Measurements from ENCODE around the gene ZRANB1.

The ZRANB1 gene

DNA sequence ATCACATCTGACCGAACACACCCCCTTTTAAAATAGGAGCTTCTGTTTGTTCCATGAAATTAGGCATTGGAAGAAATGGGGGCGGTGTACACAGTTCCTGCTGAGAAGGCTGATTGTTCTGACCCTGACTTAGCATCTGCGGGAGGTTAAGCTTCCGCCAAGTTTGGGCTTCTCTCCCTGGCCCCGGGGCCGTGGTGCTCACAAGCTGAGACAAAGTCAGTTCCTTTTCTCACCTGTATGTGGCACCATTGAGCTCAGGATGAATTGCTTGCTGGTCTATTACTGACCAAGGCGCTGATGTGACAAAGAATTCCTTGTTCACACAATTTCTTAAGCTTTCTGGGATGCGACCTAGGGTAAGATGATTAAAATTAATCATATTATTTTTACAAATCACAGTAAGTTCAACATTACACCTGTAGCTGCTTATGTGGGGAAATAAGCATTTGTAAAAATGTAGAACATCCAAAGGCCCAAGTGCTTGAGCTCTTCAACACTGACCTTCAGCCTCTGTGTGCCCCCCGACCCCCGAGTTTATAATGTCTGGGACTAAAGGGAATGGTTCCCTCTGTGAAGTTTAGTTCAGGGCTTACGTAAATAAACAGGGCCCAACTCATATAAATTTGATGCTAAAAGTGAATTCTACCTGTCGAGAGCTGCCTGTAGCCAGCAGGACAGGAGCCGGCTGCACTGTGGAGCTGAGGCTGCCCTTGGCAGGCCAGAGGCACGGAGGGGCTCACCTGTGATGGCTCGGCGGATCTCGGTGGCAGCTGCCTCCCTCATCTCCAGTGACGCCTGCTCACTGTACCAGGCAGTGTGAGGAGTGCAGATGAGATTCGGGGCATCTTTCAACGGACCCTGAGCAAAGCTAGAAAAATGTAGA, 50.8 kb downstream of the ZRANB1 start:
- peak; percentile 65 for DNase-seq (ENCODE audit: low read depth)
- TF ChIP-seq MYC (IDR thresholded peaks at IDR 0.05; ENCODE audit: low read depth, low read length) (no peak), POLR2A (IDR thresholded peaks at IDR 0.05; ENCODE audit: extremely low read depth, insufficient read length) (no peak)
- TF ChIP-seq, protein P1, sequence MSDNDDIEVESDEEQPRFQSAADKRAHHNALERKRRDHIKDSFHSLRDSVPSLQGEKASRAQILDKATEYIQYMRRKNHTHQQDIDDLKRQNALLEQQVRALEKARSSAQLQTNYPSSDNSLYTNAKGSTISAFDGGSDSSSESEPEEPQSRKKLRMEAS (IDR thresholded peaks at IDR 0.05; ENCODE audit: low read depth, low read length) = no peak
- TF ChIP-seq, protein P2, sequence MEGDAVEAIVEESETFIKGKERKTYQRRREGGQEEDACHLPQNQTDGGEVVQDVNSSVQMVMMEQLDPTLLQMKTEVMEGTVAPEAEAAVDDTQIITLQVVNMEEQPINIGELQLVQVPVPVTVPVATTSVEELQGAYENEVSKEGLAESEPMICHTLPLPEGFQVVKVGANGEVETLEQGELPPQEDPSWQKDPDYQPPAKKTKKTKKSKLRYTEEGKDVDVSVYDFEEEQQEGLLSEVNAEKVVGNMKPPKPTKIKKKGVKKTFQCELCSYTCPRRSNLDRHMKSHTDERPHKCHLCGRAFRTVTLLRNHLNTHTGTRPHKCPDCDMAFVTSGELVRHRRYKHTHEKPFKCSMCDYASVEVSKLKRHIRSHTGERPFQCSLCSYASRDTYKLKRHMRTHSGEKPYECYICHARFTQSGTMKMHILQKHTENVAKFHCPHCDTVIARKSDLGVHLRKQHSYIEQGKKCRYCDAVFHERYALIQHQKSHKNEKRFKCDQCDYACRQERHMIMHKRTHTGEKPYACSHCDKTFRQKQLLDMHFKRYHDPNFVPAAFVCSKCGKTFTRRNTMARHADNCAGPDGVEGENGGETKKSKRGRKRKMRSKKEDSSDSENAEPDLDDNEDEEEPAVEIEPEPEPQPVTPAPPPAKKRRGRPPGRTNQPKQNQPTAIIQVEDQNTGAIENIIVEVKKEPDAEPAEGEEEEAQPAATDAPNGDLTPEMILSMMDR (IDR thresholded peaks at IDR 0.05; ENCODE audit: low read depth, low read length) = peak; percentile 49

DNA sequence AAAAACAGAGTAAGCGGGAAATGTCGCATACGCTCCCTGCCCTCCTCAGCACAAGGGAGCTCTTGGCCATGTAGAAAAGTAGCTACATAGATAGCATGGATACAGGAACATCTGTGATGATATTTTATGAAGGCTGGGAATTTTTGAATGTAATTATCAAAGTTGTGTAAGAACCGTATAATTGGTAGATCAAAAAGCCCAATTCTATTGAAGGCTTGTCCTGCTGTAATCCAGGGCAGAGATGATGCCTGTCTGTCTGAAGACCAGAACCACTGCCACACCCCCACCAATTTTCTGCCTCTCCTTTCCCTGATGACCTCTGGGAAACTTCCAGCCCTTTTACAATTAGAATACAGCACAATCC, 51.4 kb downstream of the ZRANB1 start:
- DNase-seq (ENCODE audit: low read depth) = no peak
- H3K4me3 ChIP-seq (ENCODE audit: low read depth, low read length) = no peak overlapping the region
- TF ChIP-seq MYC (IDR thresholded peaks at IDR 0.05; ENCODE audit: low read depth, low read length) (no peak), POLR2A (IDR thresholded peaks at IDR 0.05; ENCODE audit: extremely low read depth, insufficient read length) (no peak)
- TF ChIP-seq, protein P1 (IDR thresholded peaks at IDR 0.05; ENCODE audit: low read depth, low read length) = no peak
- TF ChIP-seq, protein P2 (IDR thresholded peaks at IDR 0.05; ENCODE audit: low read depth, low read length) = no peak

More for the DNA sequence above, 50.8 kb downstream of the ZRANB1 start:
- no peak overlapping the region for H3K4me3 ChIP-seq (ENCODE audit: low read depth, low read length)

DNA sequence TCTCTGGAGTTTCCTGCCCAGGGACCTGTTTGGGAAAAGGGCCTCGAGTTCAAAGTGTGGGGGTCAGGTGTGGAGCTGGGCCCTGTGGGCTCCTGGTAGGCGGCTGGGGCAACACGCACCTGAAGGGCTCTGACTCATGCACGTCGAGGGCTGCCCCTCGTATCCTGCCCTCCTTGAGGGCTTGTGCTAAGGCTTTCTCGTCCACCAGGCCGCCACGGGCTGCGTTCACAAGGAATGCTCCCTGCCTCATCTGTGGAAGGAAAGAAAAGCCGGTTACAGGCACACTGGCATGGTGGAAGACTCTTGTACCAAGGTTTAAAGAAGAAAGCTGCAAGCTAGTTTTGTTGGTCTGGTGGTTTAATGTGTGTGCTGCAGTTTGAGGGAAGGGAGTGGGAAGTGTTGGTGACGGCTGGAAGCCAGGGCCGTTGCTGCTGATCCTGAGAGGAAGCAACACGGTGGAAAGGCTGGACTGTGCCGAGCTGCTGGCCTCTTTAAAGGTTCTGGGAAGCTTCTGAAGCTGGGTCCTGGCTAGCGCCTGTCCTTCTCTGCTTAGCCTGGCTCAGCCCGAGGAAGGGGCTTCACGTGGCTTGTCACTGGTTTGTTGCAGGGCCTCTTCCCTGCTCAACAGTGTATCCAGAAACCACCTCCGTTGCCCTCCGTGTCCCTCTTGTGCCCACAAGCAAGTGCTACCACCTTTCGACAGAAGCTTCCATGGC, 52.0 kb downstream of the ZRANB1 start:
- no peak overlapping the region for H3K4me3 ChIP-seq (ENCODE audit: low read depth, low read length)
- TF ChIP-seq MYC (IDR thresholded peaks at IDR 0.05; ENCODE audit: low read depth, low read length) (no peak), POLR2A (IDR thresholded peaks at IDR 0.05; ENCODE audit: extremely low read depth, insufficient read length) (no peak)
- TF ChIP-seq, protein P1 (IDR thresholded peaks at IDR 0.05; ENCODE audit: low read depth, low read length) = no peak
- TF ChIP-seq, protein P2 (IDR thresholded peaks at IDR 0.05; ENCODE audit: low read depth, low read length) = no peak
- DNase-seq (ENCODE audit: low read depth) = no peak

DNA sequence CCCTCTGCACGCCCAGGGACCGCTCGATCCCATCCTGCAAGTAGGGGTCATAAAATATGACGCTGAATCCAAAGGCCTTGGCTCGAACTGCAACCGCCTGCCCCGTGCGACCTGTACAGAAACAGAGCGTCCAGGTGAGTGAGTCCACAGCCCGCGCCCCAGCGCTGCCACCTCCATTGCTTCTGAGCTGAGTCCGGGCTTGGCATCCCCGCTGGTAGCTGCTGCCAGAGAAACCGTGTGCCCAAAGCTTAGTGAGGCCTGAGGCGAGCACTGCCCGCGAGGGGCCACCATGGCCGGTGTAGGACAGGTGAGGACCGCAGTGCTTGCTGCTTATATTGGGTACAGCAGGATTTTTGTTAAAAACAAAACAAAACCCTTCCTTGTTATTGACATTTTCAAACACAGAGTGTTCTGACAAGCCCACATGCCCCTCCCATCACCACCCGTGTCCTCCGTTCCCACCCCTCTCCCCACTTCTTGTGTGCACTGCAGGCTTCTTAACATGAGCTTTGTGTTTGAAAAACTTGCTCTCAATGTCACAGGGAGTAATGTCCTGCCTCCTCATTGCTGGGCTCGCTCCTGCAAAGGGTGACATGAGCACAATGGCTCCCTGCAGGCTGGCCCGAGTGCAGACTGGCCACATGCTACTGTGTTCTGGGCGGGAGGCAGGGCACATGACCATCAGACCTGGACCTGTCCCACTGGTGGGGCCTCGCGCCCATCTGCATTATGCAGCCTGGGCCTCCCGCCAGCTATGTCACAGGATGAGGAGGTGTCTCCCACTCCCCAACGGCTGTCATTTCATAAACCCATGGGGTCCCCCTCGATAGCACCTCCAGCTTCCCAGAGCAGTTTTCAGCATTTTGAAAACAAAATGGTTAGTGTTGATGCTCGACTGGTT, 52.9 kb downstream of the ZRANB1 start:
- DNase-seq (ENCODE audit: low read depth) = no peak
- TF ChIP-seq, protein P1 (IDR thresholded peaks at IDR 0.05; ENCODE audit: low read depth, low read length) = no peak
- TF ChIP-seq, protein P2 (IDR thresholded peaks at IDR 0.05; ENCODE audit: low read depth, low read length) = no peak
- no peak for TF ChIP-seq MYC (IDR thresholded peaks at IDR 0.05; ENCODE audit: low read depth, low read length)
- TF ChIP-seq POLR2A (IDR thresholded peaks at IDR 0.05; ENCODE audit: extremely low read depth, insufficient read length) = no peak
- H3K4me3 ChIP-seq (ENCODE audit: low read depth, low read length) = no peak overlapping the region

DNA sequence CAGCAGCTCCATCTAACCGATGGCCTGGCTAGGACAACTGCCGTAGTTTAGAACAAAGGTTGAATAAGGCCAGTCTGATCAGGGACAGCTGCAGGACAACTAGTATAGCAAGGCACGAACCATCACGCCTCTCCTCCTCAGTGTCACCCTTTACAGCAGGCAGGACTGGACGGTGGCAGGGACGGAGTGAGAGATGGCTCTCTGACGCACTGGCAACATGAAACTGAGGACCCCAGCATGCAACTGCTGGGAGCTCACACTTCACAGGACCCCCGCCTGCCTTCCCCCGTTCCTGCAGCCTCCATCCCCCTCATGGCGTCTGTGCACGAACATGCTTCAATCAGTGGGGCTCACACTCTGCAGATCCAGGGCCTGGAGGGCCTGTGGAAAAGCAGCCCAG, 53.7 kb downstream of the ZRANB1 start:
- no peak overlapping the region for H3K4me3 ChIP-seq (ENCODE audit: low read depth, low read length)
- no peak for TF ChIP-seq POLR2A (IDR thresholded peaks at IDR 0.05; ENCODE audit: extremely low read depth, insufficient read length)
- TF ChIP-seq, protein P2 (IDR thresholded peaks at IDR 0.05; ENCODE audit: low read depth, low read length) = no peak
- TF ChIP-seq, protein P1 (IDR thresholded peaks at IDR 0.05; ENCODE audit: low read depth, low read length) = no peak
- TF ChIP-seq MYC (IDR thresholded peaks at IDR 0.05; ENCODE audit: low read depth, low read length) = no peak
- DNase-seq (ENCODE audit: low read depth) = no peak

Data from NB4 (cell line).